SK-N-SH treated with all-trans-retinoic acid at 6 μM for 48 hours (cell line): ENCODE measurements around the gene AMN.

Experiments used
- TCF4 ChIP-seq: fragments of 250-450 bp; sonication (Bioruptor Pico); IDR thresholded peaks from 2 replicates; pipeline ENCODE4 v1.8.0; 2021; ENCODE audit warnings: mild to moderate bottlenecking, moderate library complexity, borderline replicate concordance
- ZFP30 ChIP-seq: fragments of 450-650 bp; formaldehyde crosslinking; IDR thresholded peaks from 2 replicates; pipeline ENCODE4 v1.5.0; 2022; ENCODE audit warnings: mild to moderate bottlenecking, moderate library complexity
- TF ChIP-seq, protein P1 (sequence below): fragments of 250-450 bp; sonication (Bioruptor Pico); IDR thresholded peaks from 2 replicates; pipeline ENCODE4 v1.8.0; 2020; ENCODE audit warnings: mild to moderate bottlenecking, moderate library complexity, borderline replicate concordance
- TF ChIP-seq, protein P2 (sequence below): fragments of 250-450 bp; sonication (Bioruptor Pico); IDR thresholded peaks from 2 replicates; pipeline ENCODE4 v1.5.1; 2020; ENCODE audit warnings: low read depth, mild to moderate bottlenecking, moderate library complexity
- TF ChIP-seq, protein P3 (sequence below): fragments of 250-450 bp; sonication (Bioruptor Pico); IDR thresholded peaks from 2 replicates; pipeline ENCODE4 v1.8.0; 2021; ENCODE audit warnings: low read depth, mild to moderate bottlenecking, moderate library complexity, borderline replicate concordance

DNA sequence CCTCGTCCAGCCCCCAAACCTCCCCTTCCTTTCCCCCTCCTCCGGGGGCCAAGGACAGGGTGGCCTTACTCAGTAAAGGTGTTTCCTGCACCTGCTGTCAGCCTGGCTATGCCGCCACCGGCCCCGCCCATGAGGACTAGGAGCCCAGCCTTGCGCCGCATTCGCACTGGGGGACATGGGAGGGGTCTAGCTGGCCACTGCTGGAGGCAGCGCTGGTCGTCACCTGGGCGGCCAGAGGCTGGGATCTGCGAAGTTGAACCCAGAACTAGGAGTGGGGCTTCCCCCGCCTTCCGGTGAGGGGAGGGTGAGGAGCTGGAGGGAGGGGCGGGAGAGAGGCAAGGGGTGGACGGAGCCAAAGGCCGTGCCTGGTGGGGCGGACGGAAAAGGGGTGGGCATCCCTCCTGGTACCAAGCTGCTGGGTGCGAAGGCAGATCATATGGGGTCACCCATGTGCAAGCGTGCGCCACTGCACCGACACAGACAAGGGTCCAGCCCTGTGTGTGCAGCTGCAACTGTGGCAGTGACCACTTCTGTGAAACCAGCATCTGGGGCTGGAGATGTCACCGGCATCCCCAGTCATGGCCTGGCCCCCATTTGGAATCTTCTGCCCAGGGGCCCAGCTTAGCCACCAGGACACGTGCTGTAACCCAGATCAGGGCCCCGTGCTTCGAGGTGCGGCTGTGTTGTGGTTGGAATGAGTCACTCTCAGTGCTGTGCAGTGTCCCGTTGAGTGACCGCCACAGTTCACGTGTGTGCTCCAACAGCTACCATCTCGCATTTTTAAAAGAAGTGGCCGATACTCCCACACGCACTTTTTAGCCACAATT lies 8.5 kb downstream of the AMN start:
- TF ChIP-seq, protein P1, sequence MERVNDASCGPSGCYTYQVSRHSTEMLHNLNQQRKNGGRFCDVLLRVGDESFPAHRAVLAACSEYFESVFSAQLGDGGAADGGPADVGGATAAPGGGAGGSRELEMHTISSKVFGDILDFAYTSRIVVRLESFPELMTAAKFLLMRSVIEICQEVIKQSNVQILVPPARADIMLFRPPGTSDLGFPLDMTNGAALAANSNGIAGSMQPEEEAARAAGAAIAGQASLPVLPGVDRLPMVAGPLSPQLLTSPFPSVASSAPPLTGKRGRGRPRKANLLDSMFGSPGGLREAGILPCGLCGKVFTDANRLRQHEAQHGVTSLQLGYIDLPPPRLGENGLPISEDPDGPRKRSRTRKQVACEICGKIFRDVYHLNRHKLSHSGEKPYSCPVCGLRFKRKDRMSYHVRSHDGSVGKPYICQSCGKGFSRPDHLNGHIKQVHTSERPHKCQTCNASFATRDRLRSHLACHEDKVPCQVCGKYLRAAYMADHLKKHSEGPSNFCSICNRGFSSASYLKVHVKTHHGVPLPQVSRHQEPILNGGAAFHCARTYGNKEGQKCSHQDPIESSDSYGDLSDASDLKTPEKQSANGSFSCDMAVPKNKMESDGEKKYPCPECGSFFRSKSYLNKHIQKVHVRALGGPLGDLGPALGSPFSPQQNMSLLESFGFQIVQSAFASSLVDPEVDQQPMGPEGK, result no peak
- TF ChIP-seq, protein P2, sequence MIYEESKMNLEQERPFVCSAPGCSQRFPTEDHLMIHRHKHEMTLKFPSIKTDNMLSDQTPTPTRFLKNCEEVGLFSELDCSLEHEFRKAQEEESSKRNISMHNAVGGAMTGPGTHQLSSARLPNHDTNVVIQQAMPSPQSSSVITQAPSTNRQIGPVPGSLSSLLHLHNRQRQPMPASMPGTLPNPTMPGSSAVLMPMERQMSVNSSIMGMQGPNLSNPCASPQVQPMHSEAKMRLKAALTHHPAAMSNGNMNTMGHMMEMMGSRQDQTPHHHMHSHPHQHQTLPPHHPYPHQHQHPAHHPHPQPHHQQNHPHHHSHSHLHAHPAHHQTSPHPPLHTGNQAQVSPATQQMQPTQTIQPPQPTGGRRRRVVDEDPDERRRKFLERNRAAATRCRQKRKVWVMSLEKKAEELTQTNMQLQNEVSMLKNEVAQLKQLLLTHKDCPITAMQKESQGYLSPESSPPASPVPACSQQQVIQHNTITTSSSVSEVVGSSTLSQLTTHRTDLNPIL (CRISPR knock-in tag), result no peak
- no peak for TF ChIP-seq ZFP30
- TF ChIP-seq, protein P3, sequence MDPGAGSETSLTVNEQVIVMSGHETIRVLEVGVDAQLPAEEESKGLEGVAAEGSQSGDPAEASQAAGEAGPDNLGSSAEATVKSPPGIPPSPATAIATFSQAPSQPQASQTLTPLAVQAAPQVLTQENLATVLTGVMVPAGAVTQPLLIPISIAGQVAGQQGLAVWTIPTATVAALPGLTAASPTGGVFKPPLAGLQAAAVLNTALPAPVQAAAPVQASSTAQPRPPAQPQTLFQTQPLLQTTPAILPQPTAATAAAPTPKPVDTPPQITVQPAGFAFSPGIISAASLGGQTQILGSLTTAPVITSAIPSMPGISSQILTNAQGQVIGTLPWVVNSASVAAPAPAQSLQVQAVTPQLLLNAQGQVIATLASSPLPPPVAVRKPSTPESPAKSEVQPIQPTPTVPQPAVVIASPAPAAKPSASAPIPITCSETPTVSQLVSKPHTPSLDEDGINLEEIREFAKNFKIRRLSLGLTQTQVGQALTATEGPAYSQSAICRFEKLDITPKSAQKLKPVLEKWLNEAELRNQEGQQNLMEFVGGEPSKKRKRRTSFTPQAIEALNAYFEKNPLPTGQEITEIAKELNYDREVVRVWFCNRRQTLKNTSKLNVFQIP (CRISPR knock-in tag), result no peak
- TF ChIP-seq TCF4, result no peak
